GM21825 (cell line): ENCODE measurements around the gene CGREF1.

Experiments
- ATAC-seq: cut with Tn5 transposase; IDR thresholded peaks from one replicate; pipeline ENCODE4 v1.9.1; 2021; ENCODE audit warnings: mild to moderate bottlenecking, moderate library complexity; ENCODE audit not compliant: unreplicated experiment

CGREF1 gene

GRCh38 chr2:27051902-27052645, 66.9 kb downstream of the CGREF1 start:
- ATAC-seq, result no peak

- ATAC-seq, result peak; percentile 60
These were observed 67.7 kb downstream of the CGREF1 start, which contains the start of gene AGBL5 for GRCh38 chr2:27050996-27051901. Gene AGBL5, plus strand, starts transcription at chr2:27051668. Its CDS starts 1,291 bp downstream, at chr2:27052959.
